MCF 10A (cell line): ENCODE data around the gene ABLIM1. TPM values are rescaled to one million over a fixed set of nuclear protein-coding genes. Genes with fewer than 3 reads are reported as not detected.
A peak's percentile ranks its signal among the peaks of the same experiment; 100 is the strongest.

Experiments used
- BruUV-seq: library from RNA; stranded (reverse); fragments of 400-500 nt; replicated peaks from 2 replicates; lab custom pipeline; 2021; lab: Mats Ljungman, UMichigan
- CTCF ChIA-PET: fragments of 300-600 bp; sonication (Branson Sonifier 250); formaldehyde crosslinking; extraction: SDS; loops from one replicate; lab custom pipeline; 2021; ENCODE audit warnings: antibody characterized with exemption, inconsistent platforms; lab: Yijun Ruan, JAX
- POLR2A ChIA-PET: fragments of 300-600, 350-650 bp; sonication (Branson Sonifier 250); formaldehyde crosslinking; extraction: SDS; loops from one replicate; lab custom pipeline; 2020; ENCODE audit warnings: antibody characterized with exemption, inconsistent platforms; lab: Yijun Ruan, JAX
- DNase-seq: peaks from one replicate; pipeline ENCODE4 v3.0.0-alpha.2; 2018; ENCODE audit not compliant: unreplicated experiment
- H3K27ac Mint-ChIP-seq: one replicate; pipeline ENCODE4 v1.8.0; 2022; ENCODE audit warnings: mild to moderate bottlenecking, low read depth, mixed read lengths; ENCODE audit not compliant: unreplicated experiment
- H3K27me3 Mint-ChIP-seq: one replicate; pipeline ENCODE4 v1.8.0; 2022; ENCODE audit warnings: mixed read lengths; ENCODE audit not compliant: insufficient read depth, unreplicated experiment
- H3K36me3 Mint-ChIP-seq: one replicate; pipeline ENCODE4 v1.8.0; 2022; ENCODE audit warnings: mild to moderate bottlenecking, moderate library complexity, mixed read lengths; ENCODE audit not compliant: insufficient read depth, unreplicated experiment
- H3K4me1 Mint-ChIP-seq: one replicate; pipeline ENCODE4 v1.8.0; 2022; ENCODE audit warnings: mixed read lengths; ENCODE audit not compliant: insufficient read depth, unreplicated experiment
- H3K4me3 Mint-ChIP-seq: one replicate; pipeline ENCODE4 v1.8.0; 2022; ENCODE audit warnings: mild to moderate bottlenecking, moderate library complexity, mixed read lengths; ENCODE audit not compliant: unreplicated experiment
- H3K9me3 Mint-ChIP-seq: one replicate; pipeline ENCODE4 v1.8.0; 2022; ENCODE audit warnings: mixed read lengths; ENCODE audit not compliant: unreplicated experiment
- CTCF ChIP-seq: fragments of 200-600 bp; IDR thresholded peaks from one replicate; pipeline ENCODE4 v1.8.0; 2022; ENCODE audit warnings: antibody characterized with exemption, mild to moderate bottlenecking; ENCODE audit not compliant: unreplicated experiment
- intact Hi-C: fragments of 100-400 bp; cut with micrococcal nuclease; formaldehyde crosslinking; loops from 2 replicates; pipeline ENCODE4 v1.14.1; 2022
- total RNA-seq: library from RNA; stranded (reverse); gene quantifications from 2 replicates; pipeline ENCODE4 v1.2.3, GENCODE V29; 2022

ABLIM1 gene
- total RNA-seq, 1 experiment from 2014 or later: 94.5 TPM

GRCh38 chr10:114682121-114682520, 24.0 kb upstream of the ABLIM1 start:
- no peak for TF ChIP-seq CTCF
- no peak for DNase-seq
- BruUV-seq: no TSS peak
- ChIA-PET CTCF (interaction anchor here (0.6 to 1.1 kb wide), 3 partner anchors 56 to 140 kb away, joined by 3 to 4 read pairs (median 3); no protein-coding TSS in a partner anchor), POLR2A (interaction anchor here (0.6 to 4.9 kb wide), 18 partner anchors 9 to 415 kb away, joined by 3 to 37 read pairs (median 4); partner anchors contain the start of gene FHIP2A)
- H3K36me3 Mint-ChIP-seq: no peaks in the 10 kb centered on the region
- peak overlapping the region; percentile 67 for H3K4me3 Mint-ChIP-seq
- H3K9me3 Mint-ChIP-seq: no peaks in the 10 kb centered on the region
- peak overlapping the region; percentile 28 for H3K27ac Mint-ChIP-seq
- intact Hi-C loops: loop anchor here (5.0 kb wide), 2 partner anchors 50 to 105 kb away; no protein-coding TSS in a partner anchor
- H3K4me1 Mint-ChIP-seq: peaks cover 44% of the 10 kb centered on the region
- H3K27me3 Mint-ChIP-seq: no peaks in the 10 kb centered on the region

GRCh38 chr10:114681542-114681941, 23.5 kb upstream of the ABLIM1 start:
- H3K4me3 Mint-ChIP-seq: no peak overlapping the region
- no peaks in the 10 kb centered on the region for H3K9me3 Mint-ChIP-seq
- H3K27ac Mint-ChIP-seq: peak overlapping the region; percentile 28
- no peaks in the 10 kb centered on the region for H3K36me3 Mint-ChIP-seq
- ChIA-PET POLR2A (interaction anchor here (0.6 to 4.9 kb wide), 20 partner anchors 9 to 141 kb away, joined by 3 to 37 read pairs (median 6); partner anchors contain the start of gene FHIP2A), CTCF (interaction anchor here (1.0 kb wide), 1 partner anchor 73 kb away, joined by 3 read pairs; no protein-coding TSS in a partner anchor)
- peaks cover 44% of the 10 kb centered on the region for H3K4me1 Mint-ChIP-seq
- intact Hi-C loops: loop anchor here (5.0 kb wide), 2 partner anchors 49 to 104 kb away; no protein-coding TSS in a partner anchor
- BruUV-seq: no TSS peak
- no peak for TF ChIP-seq CTCF
- no peaks in the 10 kb centered on the region for H3K27me3 Mint-ChIP-seq
- DNase-seq: peak; percentile 67

- no peaks in the 10 kb centered on the region for H3K27me3 Mint-ChIP-seq
- POLR2A ChIA-PET: interaction anchor here (0.6 to 2.6 kb wide), 12 partner anchors 17 to 1672 kb away, joined by 3 to 13 read pairs (median 6); partner anchors contain the start of gene FHIP2A
- peaks cover 44% of the 10 kb centered on the region for H3K4me1 Mint-ChIP-seq
- H3K9me3 Mint-ChIP-seq: no peaks in the 10 kb centered on the region
- no peak overlapping the region for H3K27ac Mint-ChIP-seq
- H3K4me3 Mint-ChIP-seq: no peak overlapping the region
- CTCF ChIA-PET: no interaction called here
- intact Hi-C loops: loop anchor here (5.0 kb wide), 2 partner anchors 48 to 103 kb away; no protein-coding TSS in a partner anchor
- BruUV-seq: no TSS peak
- TF ChIP-seq CTCF: no peak
- no peak for DNase-seq
- no peaks in the 10 kb centered on the region for H3K36me3 Mint-ChIP-seq
Measured at GRCh38 chr10:114680543-114681117, 22.6 kb upstream of the ABLIM1 start.

- Mint-ChIP-seq H3K4me1 (peaks cover 38% of the 10 kb centered on the region), H3K4me3 (no peak overlapping the region), H3K27ac (no peak overlapping the region), H3K27me3 (no peaks in the 10 kb centered on the region), H3K9me3 (no peaks in the 10 kb centered on the region), H3K36me3 (no peaks in the 10 kb centered on the region)
- ChIA-PET CTCF (no interaction called here), POLR2A (interaction anchor here (1.2 to 2.4 kb wide), 4 partner anchors 29 to 48 kb away, joined by 4 to 6 read pairs (median 6); no protein-coding TSS in a partner anchor)
- no TSS peak for BruUV-seq
- TF ChIP-seq CTCF: no peak
- intact Hi-C loops: no loop called here
- no peak for DNase-seq
Measured at GRCh38 chr10:114679552-114679951, 21.5 kb upstream of the ABLIM1 start.
